ENCODE measurements around the gene CD79A. TPM values are rescaled to one million over a fixed set of nuclear protein-coding genes. Genes with fewer than 3 reads are reported as not detected.
A peak's percentile ranks its signal among the peaks of the same experiment; 100 is the strongest.

The CD79A gene
- total RNA-seq, 1 donor from 2014 or later, result 0.70 TPM

DNA sequence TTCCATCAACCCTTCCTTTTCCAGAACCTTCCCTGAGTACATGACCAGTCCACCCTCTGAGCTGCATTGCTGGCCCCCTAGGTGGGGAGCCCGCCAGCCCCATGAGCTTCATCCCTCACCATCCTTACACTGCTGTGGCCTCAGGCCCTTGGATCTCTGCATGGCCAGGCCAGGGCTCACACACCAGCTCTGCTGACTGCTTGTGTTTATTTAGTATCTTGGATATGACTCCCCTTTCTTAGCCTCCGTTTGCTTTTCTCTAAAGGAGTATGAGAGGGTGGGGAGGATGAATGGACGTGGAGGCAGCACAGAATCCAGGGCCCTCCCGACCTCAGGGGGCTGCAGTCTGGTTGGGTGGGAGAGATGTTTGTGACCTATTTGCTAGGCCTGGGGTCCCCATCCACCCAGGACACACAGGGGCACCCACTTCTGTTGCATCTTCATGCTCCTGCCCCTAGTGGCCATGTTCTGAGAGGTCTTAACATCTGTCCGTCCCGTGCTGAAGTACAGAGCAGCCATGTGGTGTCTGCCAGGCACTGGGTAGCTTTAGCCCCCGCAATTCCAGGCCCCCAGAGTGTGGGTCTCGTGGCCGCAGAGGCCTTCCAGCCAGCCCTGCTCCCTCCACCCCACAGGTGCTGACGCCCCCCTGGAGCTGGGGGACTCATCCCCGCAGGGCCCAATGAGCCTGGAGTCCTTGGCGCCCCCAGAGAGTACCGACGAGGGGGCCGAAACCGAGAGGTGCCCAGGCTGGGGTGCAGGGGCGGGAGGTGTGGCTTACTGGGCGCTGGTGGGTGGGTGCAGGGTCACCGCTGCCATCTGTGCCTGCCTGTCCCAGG lies 18.9 kb downstream of the CD79A start:
- Mint-ChIP-seq H3K27me3 (ENCODE audit: low read depth) (no peaks in the 10 kb centered on the region), H3K36me3 (ENCODE audit: low read depth) (peaks cover 6% of the 10 kb centered on the region), H3K9me3 (no peaks in the 10 kb centered on the region), H3K27ac (ENCODE audit: unreplicated experiment) (peak overlapping the region; percentile 73), H3K4me3 (peak overlapping the region; percentile 34), H3K4me1 (peaks cover 3% of the 10 kb centered on the region)
- no peak for DNase-seq (ENCODE audit: low read depth, low spot score)
- TF ChIP-seq, protein P1, sequence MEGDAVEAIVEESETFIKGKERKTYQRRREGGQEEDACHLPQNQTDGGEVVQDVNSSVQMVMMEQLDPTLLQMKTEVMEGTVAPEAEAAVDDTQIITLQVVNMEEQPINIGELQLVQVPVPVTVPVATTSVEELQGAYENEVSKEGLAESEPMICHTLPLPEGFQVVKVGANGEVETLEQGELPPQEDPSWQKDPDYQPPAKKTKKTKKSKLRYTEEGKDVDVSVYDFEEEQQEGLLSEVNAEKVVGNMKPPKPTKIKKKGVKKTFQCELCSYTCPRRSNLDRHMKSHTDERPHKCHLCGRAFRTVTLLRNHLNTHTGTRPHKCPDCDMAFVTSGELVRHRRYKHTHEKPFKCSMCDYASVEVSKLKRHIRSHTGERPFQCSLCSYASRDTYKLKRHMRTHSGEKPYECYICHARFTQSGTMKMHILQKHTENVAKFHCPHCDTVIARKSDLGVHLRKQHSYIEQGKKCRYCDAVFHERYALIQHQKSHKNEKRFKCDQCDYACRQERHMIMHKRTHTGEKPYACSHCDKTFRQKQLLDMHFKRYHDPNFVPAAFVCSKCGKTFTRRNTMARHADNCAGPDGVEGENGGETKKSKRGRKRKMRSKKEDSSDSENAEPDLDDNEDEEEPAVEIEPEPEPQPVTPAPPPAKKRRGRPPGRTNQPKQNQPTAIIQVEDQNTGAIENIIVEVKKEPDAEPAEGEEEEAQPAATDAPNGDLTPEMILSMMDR (conservative IDR thresholded peaks at IDR 0.05), result peak; percentile 41

DNA sequence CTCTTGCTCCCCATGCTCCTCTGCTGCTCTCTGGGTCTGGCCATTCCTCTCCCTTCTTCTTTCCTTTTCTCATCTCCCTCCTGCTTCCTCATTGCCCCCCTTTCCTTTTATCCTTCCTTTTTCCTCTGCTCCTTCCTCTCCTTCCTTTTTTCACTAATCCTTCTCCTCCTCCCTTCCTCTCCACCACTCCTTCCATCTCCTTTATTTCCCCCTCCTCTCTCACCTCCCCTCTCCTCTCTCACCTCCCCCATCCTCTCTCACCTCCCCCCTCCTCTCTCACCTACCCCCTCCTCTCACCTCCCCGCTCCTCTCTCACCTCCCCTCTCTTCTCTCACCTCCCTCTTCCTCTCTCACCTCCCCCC lies 19.5 kb downstream of the CD79A start:
- no peaks in the 10 kb centered on the region for H3K27me3 Mint-ChIP-seq (ENCODE audit: low read depth)
- TF ChIP-seq, protein P1 (conservative IDR thresholded peaks at IDR 0.05), result no peak
- peaks cover 3% of the 10 kb centered on the region for H3K4me1 Mint-ChIP-seq
- DNase-seq (ENCODE audit: low read depth, low spot score), result no peak
- peaks cover 6% of the 10 kb centered on the region for H3K36me3 Mint-ChIP-seq (ENCODE audit: low read depth)
- no peak overlapping the region for H3K27ac Mint-ChIP-seq (ENCODE audit: unreplicated experiment)
- no peak overlapping the region for H3K4me3 Mint-ChIP-seq
- H3K9me3 Mint-ChIP-seq, result no peaks in the 10 kb centered on the region

DNA sequence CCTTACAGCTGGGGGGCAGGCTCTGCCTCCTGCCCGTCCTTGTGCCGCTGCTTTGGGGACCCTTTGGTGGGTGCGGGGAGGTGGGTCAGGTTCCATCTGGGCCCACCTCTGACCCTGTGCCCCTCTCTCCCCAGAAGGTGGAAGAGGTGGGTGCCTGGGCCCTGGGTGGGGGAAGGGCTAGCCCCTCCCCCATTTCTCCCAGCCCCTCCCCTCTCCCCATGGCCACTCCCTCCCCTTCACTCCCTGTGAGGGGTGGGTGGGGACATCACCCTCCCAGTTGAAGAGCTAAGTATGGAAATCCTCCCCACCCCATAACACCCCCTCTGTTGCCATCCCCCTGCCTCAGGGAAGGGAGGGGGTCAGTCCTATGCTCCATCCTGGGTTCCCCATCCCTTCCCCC lies 20.1 kb downstream of the CD79A start:
- DNase-seq (ENCODE audit: low read depth, low spot score), result no peak
- H3K4me1 Mint-ChIP-seq, result peaks cover 3% of the 10 kb centered on the region
- TF ChIP-seq, protein P1 (conservative IDR thresholded peaks at IDR 0.05), result no peak
- no peak overlapping the region for H3K4me3 Mint-ChIP-seq
- peaks cover 6% of the 10 kb centered on the region for H3K36me3 Mint-ChIP-seq (ENCODE audit: low read depth)
- H3K27me3 Mint-ChIP-seq (ENCODE audit: low read depth), result no peaks in the 10 kb centered on the region
- H3K9me3 Mint-ChIP-seq, result no peaks in the 10 kb centered on the region
- no peak overlapping the region for H3K27ac Mint-ChIP-seq (ENCODE audit: unreplicated experiment)

DNA sequence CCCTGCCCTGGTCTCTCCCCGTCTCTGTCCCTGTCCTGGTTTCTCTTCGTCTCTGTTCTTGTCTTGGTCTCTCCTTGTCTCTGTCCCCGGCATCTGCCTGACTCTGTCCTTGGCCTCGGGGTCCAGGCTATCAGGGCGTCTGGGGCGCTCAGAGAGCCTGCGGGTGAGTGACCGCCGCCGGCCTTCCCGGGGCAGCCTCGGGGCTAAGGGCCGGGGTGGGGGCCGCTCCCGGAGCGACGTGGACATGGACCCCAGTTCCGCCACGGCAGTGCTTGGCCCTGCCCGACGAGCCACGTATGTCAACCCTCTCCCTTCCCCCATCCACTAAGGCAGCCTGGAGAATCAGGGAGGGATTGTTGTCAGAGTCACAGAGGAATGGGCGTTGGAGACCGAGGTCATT lies 20.7 kb downstream of the CD79A start:
- Mint-ChIP-seq H3K27ac (ENCODE audit: unreplicated experiment) (no peak overlapping the region), H3K4me3 (no peak overlapping the region), H3K36me3 (ENCODE audit: low read depth) (peaks cover 6% of the 10 kb centered on the region), H3K9me3 (no peaks in the 10 kb centered on the region), H3K27me3 (ENCODE audit: low read depth) (no peaks in the 10 kb centered on the region), H3K4me1 (peaks cover 3% of the 10 kb centered on the region)
- no peak for DNase-seq (ENCODE audit: low read depth, low spot score)
- TF ChIP-seq, protein P1 (conservative IDR thresholded peaks at IDR 0.05), result no peak

DNA sequence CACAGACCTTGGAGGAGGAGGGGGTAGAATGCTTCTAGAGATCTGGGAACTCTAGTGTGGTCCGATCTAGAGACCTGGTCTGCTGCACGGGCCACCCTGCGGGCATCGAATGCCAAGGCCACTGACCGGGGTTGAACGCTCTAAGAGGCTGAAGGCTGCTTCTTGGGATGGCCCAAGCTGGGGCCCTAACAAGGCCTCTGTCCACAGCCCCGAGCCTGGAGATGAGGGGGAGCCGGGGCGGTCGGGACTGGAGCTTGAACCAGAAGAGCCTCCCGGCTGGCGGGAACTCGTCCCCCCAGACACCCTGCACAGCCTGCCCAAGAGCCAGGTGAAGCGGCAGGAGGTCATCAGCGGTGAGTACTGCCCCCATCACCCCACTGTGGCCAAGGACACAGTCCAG lies 21.2 kb downstream of the CD79A start:
- peaks cover 6% of the 10 kb centered on the region for H3K36me3 Mint-ChIP-seq (ENCODE audit: low read depth)
- H3K4me3 Mint-ChIP-seq, result no peak overlapping the region
- no peaks in the 10 kb centered on the region for H3K27me3 Mint-ChIP-seq (ENCODE audit: low read depth)
- H3K9me3 Mint-ChIP-seq, result no peaks in the 10 kb centered on the region
- TF ChIP-seq, protein P1 (conservative IDR thresholded peaks at IDR 0.05), result no peak
- DNase-seq (ENCODE audit: low read depth, low spot score), result no peak
- no peak overlapping the region for H3K27ac Mint-ChIP-seq (ENCODE audit: unreplicated experiment)
- H3K4me1 Mint-ChIP-seq, result peaks cover 3% of the 10 kb centered on the region
